Erythroblast (primary cell): ENCODE data around the gene KIF5A.

ENCODE experiments used
- GATA1 ChIP-seq: IDR thresholded peaks from 2 replicates; pipeline ENCODE4 v1.6.1; 2011; ENCODE audit warnings: low read depth, mild to moderate bottlenecking, control low read depth, low read length, moderate library complexity
- POLR2A ChIP-seq: IDR thresholded peaks from 2 replicates; pipeline ENCODE4 v1.6.1; 2011; ENCODE audit warnings: mild to moderate bottlenecking, low read length

GRCh38 chr12:57585156-57585555, 35.3 kb downstream of the KIF5A start:
- TF ChIP-seq POLR2A, result no peak
- no peak for TF ChIP-seq GATA1
